HCT116 (cell line): Measurements from ENCODE around the gene ATL1. TPM values are rescaled to one million over a fixed set of nuclear protein-coding genes. Genes with fewer than 3 reads are reported as not detected.

Experiments
- ATAC-seq: fragments of 200-7000 bp; cut with Tn5 transposase; 2 replicates; pipeline ENCODE4 v1.9.1; 2020; ENCODE audit warnings: mild to moderate bottlenecking, moderate library complexity
- BruUV-seq: library from RNA; stranded (reverse); fragments of 400-500 nt; replicated peaks from 2 replicates; lab custom pipeline; 2021; lab: Mats Ljungman, UMichigan
- CTCF ChIA-PET: fragments of 300-600 bp; sonication (Branson Sonifier 250); formaldehyde crosslinking; loops from one replicate; lab custom pipeline; 2021; ENCODE audit warnings: antibody characterized with exemption; lab: Charles Lee
- POLR2A ChIA-PET: fragments of 300-600, 350-600 bp; sonication (Branson Sonifier 250); formaldehyde crosslinking; loops from one replicate; lab custom pipeline; 2021; ENCODE audit warnings: antibody characterized with exemption; lab: Charles Lee
- RAD21 ChIA-PET, 2 experiments: fragments of 300-600 bp; sonication (Branson Sonifier 250); formaldehyde crosslinking; loops; one replicate each; lab custom pipeline; 2023; ENCODE audit warnings: low total read pairs in 2 of 2; ENCODE audit not compliant: uncharacterized antibody in 2 of 2, unreplicated experiment in 2 of 2, low non-redundant PET in 1 of 2; lab: Charles Lee
- DNase-seq: peaks from one replicate; pipeline ENCODE4 v3.0.0-alpha.2; 2010; ENCODE audit warnings: low read depth, low spot score
- H2AFZ ChIP-seq: fragments of 200-600 bp; shearing (Covaris generic), sonication (generic); 2 replicates; pipeline ENCODE4 v1.6.1; 2017; ENCODE audit warnings: low read depth, mixed run types, mixed read lengths, antibody characterized with exemption, low read length; ENCODE audit not compliant: poor library complexity, severe bottlenecking
- H3K27ac ChIP-seq: 2 replicates; pipeline ENCODE4 v1.5.1; 2012; ENCODE audit warnings: low read depth, low read length
- H3K27me3 ChIP-seq: fragments of 200-600 bp; sonication (generic); 2 replicates; pipeline ENCODE4 v1.6.1; 2016; ENCODE audit warnings: mixed run types, low read length, mixed read lengths; ENCODE audit not compliant: insufficient read depth
- H3K36me3 ChIP-seq, 2 experiments: fragments of 200-500 bp in 1 of 2; fragments of 200-600 bp in 1 of 2; sonication (Bioruptor generic) in 1 of 2; sonication (generic) in 1 of 2; 2 replicates each; pipeline versions ENCODE4 v1.5.1 to v1.6.1; 2014 to 2016; ENCODE audit warnings: low read length in 2 of 2, inconsistent platforms in 1 of 2, mixed read lengths in 1 of 2, mixed run types in 1 of 2; ENCODE audit not compliant: insufficient read depth in 2 of 2, control insufficient read depth in 1 of 2
- H3K4me1 ChIP-seq, 2 experiments: fragments of 200-600 bp in 1 of 2; sonication (generic) in 1 of 2; 2 replicates each; pipeline versions ENCODE4 v1.5.1 to v1.6.1; 2012 to 2017; ENCODE audit warnings: low read length in 2 of 2, inconsistent platforms in 1 of 2, mild to moderate bottlenecking in 1 of 2, mixed read lengths in 1 of 2, mixed run types in 1 of 2, moderate library complexity in 1 of 2; ENCODE audit not compliant: insufficient read depth in 2 of 2, control insufficient read depth in 1 of 2
- H3K4me2 ChIP-seq: fragments of 200-600 bp; sonication (generic); 2 replicates; pipeline ENCODE4 v1.6.1; 2017; ENCODE audit warnings: mixed run types, low read length, mixed read lengths
- H3K4me3 ChIP-seq, 2 experiments: fragments of 200-600 bp in 1 of 2; sonication (generic) in 1 of 2; replicated peaks in 1 of 2; 2 replicates each; pipeline ENCODE4 v1.5.1; 2011 to 2016; ENCODE audit warnings: low read length in 2 of 2, control low read depth in 1 of 2, low read depth in 1 of 2, mild to moderate bottlenecking in 1 of 2, mixed read lengths in 1 of 2, mixed run types in 1 of 2
- H3K79me2 ChIP-seq: fragments of 200-600 bp; sonication (generic); 2 replicates; pipeline ENCODE4 v1.6.1; 2017; ENCODE audit warnings: mild to moderate bottlenecking, mixed run types, low read length, moderate library complexity, mixed read lengths; ENCODE audit not compliant: insufficient read depth
- H3K9ac ChIP-seq: fragments of 200-600 bp; sonication (generic); 2 replicates; pipeline ENCODE4 v1.6.1; 2016; ENCODE audit warnings: low read length, mixed read lengths
- H3K9me2 ChIP-seq: fragments of 200-600 bp; sonication (generic), shearing (Covaris generic); 2 replicates; pipeline ENCODE4 v1.6.1; 2017; ENCODE audit warnings: mixed run types, mild to moderate bottlenecking, moderate library complexity; ENCODE audit not compliant: insufficient read depth
- H3K9me3 ChIP-seq, 2 experiments: fragments of 200-500 bp in 1 of 2; fragments of 200-600 bp in 1 of 2; sonication (Bioruptor generic) in 1 of 2; sonication (generic) in 1 of 2; 2 replicates each; pipeline ENCODE4 v1.6.1; 2014 to 2017; ENCODE audit warnings: low read length in 2 of 2, mixed read lengths in 2 of 2, inconsistent platforms in 1 of 2, low read depth in 1 of 2, mild to moderate bottlenecking in 1 of 2, mixed run types in 1 of 2, moderate library complexity in 1 of 2; ENCODE audit not compliant: control insufficient read depth in 1 of 2, insufficient read depth in 1 of 2
- H4K20me1 ChIP-seq: fragments of 200-600 bp; sonication (generic), shearing (Covaris generic); 2 replicates; pipeline ENCODE4 v1.6.1; 2017; ENCODE audit warnings: mixed run types, mild to moderate bottlenecking, moderate library complexity; ENCODE audit not compliant: insufficient read depth
- CBX3 ChIP-seq: IDR thresholded peaks from 2 replicates; pipeline ENCODE4 v1.6.1; 2012; ENCODE audit warnings: low read depth
- CEBPB ChIP-seq: IDR thresholded peaks from 2 replicates; pipeline ENCODE4 v1.6.1; 2012; ENCODE audit warnings: low read depth
- EGR1 ChIP-seq: IDR thresholded peaks from 2 replicates; pipeline ENCODE4 v1.6.1; 2012; ENCODE audit warnings: low read depth
- ELF1 ChIP-seq: IDR thresholded peaks from 2 replicates; pipeline ENCODE4 v1.6.1; 2012; ENCODE audit warnings: low read depth, borderline replicate concordance
- FOSL1 ChIP-seq: IDR thresholded peaks from 2 replicates; pipeline ENCODE4 v1.6.1; 2012; ENCODE audit warnings: low read depth
- JUND ChIP-seq: IDR thresholded peaks from 2 replicates; pipeline ENCODE4 v1.6.1; 2012
- POLR2A ChIP-seq: IDR thresholded peaks from 2 replicates; pipeline ENCODE4 v1.7.0; 2011; ENCODE audit warnings: borderline replicate concordance; ENCODE audit not compliant: insufficient read depth, insufficient read length; ENCODE audit errors: extremely low read depth
- RAD21 ChIP-seq: IDR thresholded peaks from 2 replicates; pipeline ENCODE4 v1.6.1; 2012; ENCODE audit warnings: low read depth, mild to moderate bottlenecking
- SP1 ChIP-seq: IDR thresholded peaks from 2 replicates; pipeline ENCODE4 v1.6.1; 2012; ENCODE audit warnings: low read depth
- YY1 ChIP-seq: IDR thresholded peaks from 2 replicates; pipeline ENCODE4 v1.6.1; 2011; ENCODE audit warnings: low read length, low read depth, moderate library complexity, mild to moderate bottlenecking; ENCODE audit not compliant: insufficient replicate concordance; ENCODE audit errors: extremely low read depth
- ZFX ChIP-seq: fragments of 450-650 bp; IDR thresholded peaks from 2 replicates; pipeline ENCODE4 v1.6.1; 2017
- ZNF274 ChIP-seq: fragments of 200-500 bp; sonication (Bioruptor generic); IDR thresholded peaks from 2 replicates; pipeline ENCODE4 v1.6.1; 2014; ENCODE audit warnings: mild to moderate bottlenecking, low read depth, low read length, inconsistent platforms
- intact Hi-C: fragments of 100-400 bp; cut with micrococcal nuclease; formaldehyde crosslinking; loops from 2 replicates; pipeline ENCODE4 v1.10.0; 2022
- total RNA-seq: library from RNA; stranded (reverse); gene quantifications from one replicate; pipeline ENCODE4 v1.2.1, GENCODE V29; 2021; ENCODE audit not compliant: unreplicated experiment
- TF ChIP-seq, protein P1 (sequence below): IDR thresholded peaks from 2 replicates; pipeline ENCODE4 v1.6.1; 2012; ENCODE audit warnings: low read depth
- TF ChIP-seq, protein P2 (sequence below): IDR thresholded peaks from 2 replicates; pipeline ENCODE4 v1.6.1; 2012

Gene ATL1
- total RNA-seq, 1 experiment from 2014 or later: 1.4 TPM

DNA sequence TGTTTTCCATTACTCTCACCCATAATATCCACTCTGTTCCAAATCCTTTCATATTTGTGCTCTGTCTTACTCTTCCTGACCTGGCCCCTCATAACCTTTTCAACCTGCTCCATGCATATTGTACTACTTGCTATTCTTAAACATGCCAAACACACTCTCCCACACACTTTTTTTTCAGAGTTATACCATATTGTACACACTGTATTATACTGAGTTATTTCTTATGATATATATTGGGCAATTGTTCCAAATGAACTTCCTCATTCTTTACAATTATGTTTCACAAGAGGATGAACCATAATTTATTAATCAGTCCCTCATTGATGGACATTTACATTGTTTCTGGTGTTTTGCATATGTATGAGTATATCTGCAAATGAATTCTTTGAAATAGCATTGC is 18.5 kb downstream of the ATL1 start (continued):
- TF ChIP-seq, protein P1, sequence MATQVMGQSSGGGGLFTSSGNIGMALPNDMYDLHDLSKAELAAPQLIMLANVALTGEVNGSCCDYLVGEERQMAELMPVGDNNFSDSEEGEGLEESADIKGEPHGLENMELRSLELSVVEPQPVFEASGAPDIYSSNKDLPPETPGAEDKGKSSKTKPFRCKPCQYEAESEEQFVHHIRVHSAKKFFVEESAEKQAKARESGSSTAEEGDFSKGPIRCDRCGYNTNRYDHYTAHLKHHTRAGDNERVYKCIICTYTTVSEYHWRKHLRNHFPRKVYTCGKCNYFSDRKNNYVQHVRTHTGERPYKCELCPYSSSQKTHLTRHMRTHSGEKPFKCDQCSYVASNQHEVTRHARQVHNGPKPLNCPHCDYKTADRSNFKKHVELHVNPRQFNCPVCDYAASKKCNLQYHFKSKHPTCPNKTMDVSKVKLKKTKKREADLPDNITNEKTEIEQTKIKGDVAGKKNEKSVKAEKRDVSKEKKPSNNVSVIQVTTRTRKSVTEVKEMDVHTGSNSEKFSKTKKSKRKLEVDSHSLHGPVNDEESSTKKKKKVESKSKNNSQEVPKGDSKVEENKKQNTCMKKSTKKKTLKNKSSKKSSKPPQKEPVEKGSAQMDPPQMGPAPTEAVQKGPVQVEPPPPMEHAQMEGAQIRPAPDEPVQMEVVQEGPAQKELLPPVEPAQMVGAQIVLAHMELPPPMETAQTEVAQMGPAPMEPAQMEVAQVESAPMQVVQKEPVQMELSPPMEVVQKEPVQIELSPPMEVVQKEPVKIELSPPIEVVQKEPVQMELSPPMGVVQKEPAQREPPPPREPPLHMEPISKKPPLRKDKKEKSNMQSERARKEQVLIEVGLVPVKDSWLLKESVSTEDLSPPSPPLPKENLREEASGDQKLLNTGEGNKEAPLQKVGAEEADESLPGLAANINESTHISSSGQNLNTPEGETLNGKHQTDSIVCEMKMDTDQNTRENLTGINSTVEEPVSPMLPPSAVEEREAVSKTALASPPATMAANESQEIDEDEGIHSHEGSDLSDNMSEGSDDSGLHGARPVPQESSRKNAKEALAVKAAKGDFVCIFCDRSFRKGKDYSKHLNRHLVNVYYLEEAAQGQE: no peak
- no peak for TF ChIP-seq ELF1
- TF ChIP-seq CBX3: no peak
- TF ChIP-seq SP1: no peak
- TF ChIP-seq ZNF274: no peak
- TF ChIP-seq ZFX: no peak
- no peak for TF ChIP-seq EGR1
- no peak for TF ChIP-seq JUND
- TF ChIP-seq FOSL1: no peak
- TF ChIP-seq RAD21: no peak
- TF ChIP-seq, protein P2, sequence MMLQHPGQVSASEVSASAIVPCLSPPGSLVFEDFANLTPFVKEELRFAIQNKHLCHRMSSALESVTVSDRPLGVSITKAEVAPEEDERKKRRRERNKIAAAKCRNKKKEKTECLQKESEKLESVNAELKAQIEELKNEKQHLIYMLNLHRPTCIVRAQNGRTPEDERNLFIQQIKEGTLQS: no peak
- TF ChIP-seq, all 23 proteins: peak for 0

DNA sequence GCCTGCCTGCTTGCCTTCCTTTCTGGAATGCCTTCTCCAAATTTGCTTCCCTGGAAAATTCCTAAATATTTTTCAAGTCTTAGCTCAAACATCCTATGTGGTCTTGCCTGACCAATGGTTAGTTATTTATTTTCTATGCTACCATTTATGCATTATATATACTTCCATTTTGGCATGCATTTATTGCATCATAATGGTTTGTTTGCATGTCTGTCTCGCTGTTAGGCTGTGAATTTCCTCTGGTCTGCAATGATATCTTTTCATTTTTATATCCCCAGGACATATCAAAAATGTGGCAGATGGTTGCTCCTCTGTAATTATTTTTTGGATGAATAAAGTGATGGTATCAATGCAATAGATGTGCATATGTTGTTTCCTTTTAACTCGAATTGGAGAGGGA is 30.5 kb downstream of the ATL1 start:
- Histone ChIP-seq H3K27me3 (no peaks in the 10 kb centered on the region), H3K27ac (no peak overlapping the region), H3K4me3 (no peak overlapping the region), H3K79me2 (no peaks in the 10 kb centered on the region), H4K20me1 (no peaks in the 10 kb centered on the region), H3K9me2 (no peaks in the 10 kb centered on the region), H3K9ac (no peak overlapping the region), H3K36me3 (no peaks in the 10 kb centered on the region), H3K4me1 (no peaks in the 10 kb centered on the region), H3K4me2 (no peak overlapping the region), H3K9me3 (no peaks in the 10 kb centered on the region), H2AFZ (no peak overlapping the region)
- ATAC-seq (no peak), DNase-seq (no peak)
- ChIA-PET RAD21 (no interaction called here), CTCF (interaction anchor here (1.3 kb wide), 1 partner anchor 10 kb away, joined by 3 read pairs; no protein-coding TSS in a partner anchor), POLR2A (no interaction called here)
- TF ChIP-seq ELF1: no peak
- no peak for TF ChIP-seq SP1
- TF ChIP-seq POLR2A: no peak
- TF ChIP-seq EGR1: no peak
- no peak for TF ChIP-seq ZFX
- TF ChIP-seq, protein P1: no peak
- no peak for TF ChIP-seq YY1
- TF ChIP-seq CEBPB: no peak
- no TSS peak for BruUV-seq
- intact Hi-C loops: no loop called here
